GM12864 (cell line): ENCODE data around the gene CFD.

Source experiments
- DNase-seq: peaks from one replicate; pipeline ENCODE4 v3.0.0-alpha.2; 2011; ENCODE audit warnings: low read depth
- H3K4me3 ChIP-seq: 2 replicates; pipeline ENCODE4 v1.5.1; 2011; ENCODE audit warnings: mild to moderate bottlenecking, low read depth, low read length, control low read depth
- TF ChIP-seq, protein P1 (sequence below): IDR thresholded peaks from 2 replicates; pipeline ENCODE4 v1.5.1; 2011; ENCODE audit warnings: low read depth, mild to moderate bottlenecking, moderate library complexity, low read length, control low read depth, inconsistent platforms; ENCODE audit errors: missing control alignments

The CFD gene

DNA sequence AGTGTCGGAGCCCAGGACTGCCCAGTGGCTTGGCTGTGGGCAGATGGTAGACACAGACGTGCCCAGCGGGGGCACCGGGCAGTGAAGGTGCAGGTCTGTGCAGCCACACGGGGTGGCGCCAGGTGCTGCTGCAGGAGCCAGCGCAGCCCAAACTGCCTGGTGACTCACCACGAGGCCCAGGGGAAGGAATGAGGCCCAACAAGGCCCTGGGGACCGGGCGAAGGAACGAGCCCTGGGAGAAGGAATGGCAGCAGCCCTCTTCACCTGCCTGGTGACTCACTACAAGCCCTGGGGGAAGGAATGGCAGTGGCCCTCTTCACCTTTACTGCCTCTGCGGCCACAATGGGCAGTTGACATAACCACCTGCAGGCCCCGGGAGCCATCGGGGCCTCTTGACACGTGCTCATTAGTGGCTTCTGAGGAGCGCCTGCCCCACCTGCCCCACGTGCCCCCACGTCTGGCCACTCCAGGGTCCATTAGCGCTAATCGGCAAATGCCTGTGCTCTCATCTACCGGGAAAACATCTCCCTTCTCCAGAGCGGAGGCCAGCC lies 24.3 kb downstream of the CFD start:
- H3K4me3 ChIP-seq = no peak overlapping the region
- DNase-seq = no peak
- TF ChIP-seq, protein P1, sequence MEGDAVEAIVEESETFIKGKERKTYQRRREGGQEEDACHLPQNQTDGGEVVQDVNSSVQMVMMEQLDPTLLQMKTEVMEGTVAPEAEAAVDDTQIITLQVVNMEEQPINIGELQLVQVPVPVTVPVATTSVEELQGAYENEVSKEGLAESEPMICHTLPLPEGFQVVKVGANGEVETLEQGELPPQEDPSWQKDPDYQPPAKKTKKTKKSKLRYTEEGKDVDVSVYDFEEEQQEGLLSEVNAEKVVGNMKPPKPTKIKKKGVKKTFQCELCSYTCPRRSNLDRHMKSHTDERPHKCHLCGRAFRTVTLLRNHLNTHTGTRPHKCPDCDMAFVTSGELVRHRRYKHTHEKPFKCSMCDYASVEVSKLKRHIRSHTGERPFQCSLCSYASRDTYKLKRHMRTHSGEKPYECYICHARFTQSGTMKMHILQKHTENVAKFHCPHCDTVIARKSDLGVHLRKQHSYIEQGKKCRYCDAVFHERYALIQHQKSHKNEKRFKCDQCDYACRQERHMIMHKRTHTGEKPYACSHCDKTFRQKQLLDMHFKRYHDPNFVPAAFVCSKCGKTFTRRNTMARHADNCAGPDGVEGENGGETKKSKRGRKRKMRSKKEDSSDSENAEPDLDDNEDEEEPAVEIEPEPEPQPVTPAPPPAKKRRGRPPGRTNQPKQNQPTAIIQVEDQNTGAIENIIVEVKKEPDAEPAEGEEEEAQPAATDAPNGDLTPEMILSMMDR = no peak

DNA sequence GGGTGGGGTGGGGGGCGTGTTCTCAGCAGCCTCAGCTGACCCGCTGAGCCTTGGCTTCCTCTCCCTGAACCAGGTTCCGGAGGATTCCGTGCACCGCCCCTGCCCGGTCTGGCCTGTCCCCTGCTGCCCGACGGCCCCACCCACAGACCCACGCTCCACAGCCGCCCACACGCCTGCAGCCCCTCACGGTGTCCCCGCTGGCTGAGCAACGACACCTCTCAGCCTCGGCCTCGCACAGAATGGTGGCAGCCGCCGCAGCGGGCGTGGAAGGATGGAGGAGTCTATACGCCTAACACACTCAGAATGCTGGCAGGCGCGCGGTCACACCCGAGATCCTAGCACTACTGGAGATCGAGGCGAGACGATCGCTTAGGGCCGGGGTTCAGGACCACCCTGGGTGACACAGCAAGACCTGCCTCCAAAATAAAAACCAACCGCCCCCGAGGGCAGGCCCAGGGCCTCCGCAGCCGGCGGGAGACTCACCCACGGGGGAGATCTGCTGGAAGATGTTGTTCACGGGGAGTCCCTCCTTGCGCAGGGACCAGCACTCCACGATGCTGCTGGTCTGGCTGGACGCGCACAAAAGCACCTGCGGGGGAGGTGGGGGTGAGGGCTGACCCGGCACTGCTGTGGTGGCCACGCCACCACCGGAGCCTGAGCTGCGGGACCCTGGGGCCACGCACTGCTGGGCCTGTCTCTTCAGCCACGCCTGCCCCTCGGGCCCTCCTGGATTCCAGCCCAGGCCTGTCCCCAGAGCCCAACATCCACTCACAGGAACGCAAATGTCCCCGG lies 25.2 kb downstream of the CFD start:
- TF ChIP-seq, protein P1 = no peak
- H3K4me3 ChIP-seq = no peak overlapping the region
- no peak for DNase-seq

DNA sequence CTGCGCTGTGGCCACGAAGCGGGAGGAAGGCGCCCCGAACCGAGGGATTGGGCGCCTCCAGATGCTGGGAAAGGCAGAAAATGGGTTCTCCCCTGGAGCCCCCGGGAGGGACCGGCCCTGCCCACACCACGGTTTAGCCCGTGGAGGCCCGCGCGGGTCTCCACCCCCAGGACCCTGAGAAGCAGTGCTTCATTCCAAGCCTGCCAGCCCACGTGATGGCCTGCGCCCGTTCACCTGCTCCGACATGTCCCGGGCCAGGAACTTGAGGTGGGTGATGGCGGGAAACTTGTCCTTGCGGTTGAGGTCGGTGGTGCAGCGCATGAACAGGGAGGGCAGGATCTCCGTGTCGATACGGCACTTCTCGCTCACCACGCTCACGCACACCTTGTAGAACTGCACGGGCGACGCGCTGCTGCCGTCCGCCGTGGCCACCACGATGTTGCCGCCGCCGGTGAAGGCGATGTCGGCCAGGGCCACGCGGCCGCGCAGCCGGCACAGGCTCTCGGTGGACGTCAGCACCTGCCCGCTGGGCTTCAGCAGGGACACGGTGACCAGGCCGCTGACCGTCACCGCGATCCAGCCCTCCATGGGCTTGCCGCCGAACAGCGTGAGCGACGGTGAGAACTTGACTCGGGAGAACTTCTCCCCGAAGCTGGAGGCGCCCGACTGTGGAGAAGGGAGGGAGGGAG lies 26.2 kb downstream of the CFD start:
- DNase-seq = no peak
- TF ChIP-seq, protein P1 = no peak
- H3K4me3 ChIP-seq = no peak overlapping the region

DNA sequence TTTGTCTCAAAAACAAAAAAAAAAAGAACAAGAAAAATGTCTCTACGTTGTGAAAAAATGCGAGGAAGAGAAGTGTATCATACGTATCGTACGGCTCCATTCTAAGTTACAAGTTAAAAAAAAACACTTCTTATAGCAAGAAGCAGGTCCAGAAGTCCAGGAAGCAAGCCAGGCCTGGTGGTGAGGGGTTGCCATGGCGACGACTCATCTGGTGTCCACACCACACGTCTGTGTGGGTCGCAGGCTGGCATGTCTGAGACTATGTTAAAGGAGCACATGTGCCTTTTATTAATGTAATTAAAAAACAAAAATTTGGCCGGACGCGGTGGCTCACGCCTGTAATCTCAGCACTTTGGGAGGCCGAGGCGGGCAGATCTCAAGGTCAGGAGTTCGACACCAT lies 27.6 kb downstream of the CFD start:
- no peak for DNase-seq
- no peak overlapping the region for H3K4me3 ChIP-seq
- TF ChIP-seq, protein P1 = no peak

DNA sequence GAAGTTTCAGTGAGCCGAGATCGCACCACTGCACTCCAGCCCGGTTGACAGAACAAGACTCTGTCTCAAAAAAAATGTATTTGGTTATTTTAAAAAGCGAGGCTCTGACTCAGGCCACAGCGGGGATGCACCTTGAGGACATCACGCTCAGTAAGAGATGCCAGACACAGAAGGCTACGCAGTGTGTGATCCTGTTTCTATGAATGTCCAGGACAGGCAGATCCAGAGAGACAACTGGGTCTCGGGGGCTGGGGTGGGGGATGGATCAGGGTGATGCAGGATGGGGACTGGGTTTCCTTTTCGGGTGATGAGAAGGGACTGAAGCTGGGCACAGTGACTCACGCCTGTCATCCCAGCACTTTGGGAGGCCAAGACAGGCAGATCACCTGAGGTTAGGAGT lies 28.1 kb downstream of the CFD start:
- DNase-seq = no peak
- TF ChIP-seq, protein P1 = no peak
- H3K4me3 ChIP-seq = no peak overlapping the region

DNA sequence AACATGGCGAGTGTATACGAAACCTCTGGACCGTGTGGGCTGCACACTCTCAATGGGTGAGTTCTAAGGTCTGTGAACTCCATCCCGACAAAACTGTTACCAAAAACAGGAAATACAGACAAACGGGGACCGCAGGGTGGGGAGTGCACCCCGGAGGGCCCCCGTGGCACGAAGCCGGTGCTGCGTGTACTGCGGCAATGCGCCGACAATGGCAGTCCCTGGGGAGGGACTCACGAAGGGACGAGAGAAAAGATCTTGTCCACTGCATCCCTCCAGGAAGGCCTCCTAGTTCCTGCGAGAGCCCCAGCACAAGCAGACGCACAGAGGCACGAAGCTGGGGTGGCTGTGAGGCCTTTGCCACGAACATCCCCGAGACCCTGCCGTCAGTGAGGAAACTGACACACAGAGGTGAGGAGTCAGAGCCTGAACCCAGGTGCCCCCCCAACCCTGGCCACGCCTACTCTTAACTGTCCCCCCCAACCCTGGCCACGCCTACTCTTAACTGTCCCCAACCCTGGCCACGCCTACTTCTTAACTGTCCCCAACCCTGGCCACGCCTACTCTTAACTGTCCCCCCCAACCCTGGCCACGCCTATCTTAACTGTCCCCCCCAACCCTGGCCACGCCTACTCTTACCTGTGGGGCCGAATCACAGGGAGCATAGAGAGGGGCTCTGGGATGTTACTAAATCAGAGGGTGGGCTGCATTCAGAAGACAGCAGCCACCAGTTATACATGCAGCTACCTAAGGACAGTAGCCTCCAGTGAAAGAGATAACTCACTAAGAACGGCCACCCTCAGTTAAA lies 29.3 kb downstream of the CFD start:
- no peak overlapping the region; the same call in 1 of the 2 replicates for H3K4me3 ChIP-seq
- TF ChIP-seq, protein P1 = no peak
- no peak for DNase-seq
